H9 (cell line): ENCODE data around the gene DHRSX. TPM values are rescaled to one million over a fixed set of nuclear protein-coding genes. Genes with fewer than 3 reads are reported as not detected.

Experiments used
- DNase-seq: peaks from one replicate; pipeline ENCODE4 v3.0.0-alpha.2; 2017
- H2AFZ ChIP-seq: one replicate; pipeline ENCODE4 v1.6.1; 2013; ENCODE audit warnings: mild to moderate bottlenecking, low read length, control low read depth, moderate library complexity
- H2AK5ac ChIP-seq: 2 replicates; pipeline ENCODE4 v1.6.1; 2013; ENCODE audit warnings: low read length, control low read depth, mixed read lengths; ENCODE audit not compliant: insufficient read length
- H2BK120ac ChIP-seq: one replicate; pipeline ENCODE4 v1.6.1; 2013; ENCODE audit warnings: low read depth, mild to moderate bottlenecking, low read length, control low read depth, inconsistent platforms; ENCODE audit not compliant: poor library complexity, severe bottlenecking
- H2BK12ac ChIP-seq: 2 replicates; pipeline ENCODE4 v1.6.1; 2013; ENCODE audit warnings: low read length, control low read depth, mixed read lengths, low read depth; ENCODE audit not compliant: insufficient read length
- H2BK15ac ChIP-seq: 2 replicates; pipeline ENCODE4 v1.6.1; 2013; ENCODE audit warnings: low read depth, low read length, control low read depth
- H2BK20ac ChIP-seq: one replicate; pipeline ENCODE4 v1.6.1; 2013; ENCODE audit warnings: low read depth, mild to moderate bottlenecking, low read length, control low read depth, inconsistent platforms; ENCODE audit not compliant: poor library complexity, severe bottlenecking
- H2BK5ac ChIP-seq: 2 replicates; pipeline ENCODE4 v1.6.1; 2013; ENCODE audit warnings: low read length, control low read depth, mixed read lengths; ENCODE audit not compliant: insufficient read length
- H3K14ac ChIP-seq: 2 replicates; pipeline ENCODE4 v1.6.1; 2013; ENCODE audit warnings: low read length, control low read depth; ENCODE audit not compliant: insufficient read depth
- H3K18ac ChIP-seq: 2 replicates; pipeline ENCODE4 v1.6.1; 2013; ENCODE audit warnings: low read depth, mild to moderate bottlenecking, mixed read lengths, low read length, control low read depth; ENCODE audit not compliant: insufficient read length
- H3K23ac ChIP-seq: 2 replicates; pipeline ENCODE4 v1.6.1; 2013; ENCODE audit warnings: low read length, control low read depth, mixed read lengths, low read depth; ENCODE audit not compliant: insufficient read length
- H3K23me2 ChIP-seq: 2 replicates; pipeline ENCODE4 v1.6.1; 2013; ENCODE audit warnings: low read depth, mild to moderate bottlenecking, mixed read lengths, low read length, control low read depth; ENCODE audit not compliant: insufficient read length, poor library complexity, severe bottlenecking
- H3K27ac ChIP-seq: 2 replicates; pipeline ENCODE4 v1.5.1; 2013; ENCODE audit warnings: low read length, control low read depth, mixed read lengths, low read depth; ENCODE audit not compliant: insufficient read length
- H3K27me3 ChIP-seq: 2 replicates; pipeline ENCODE4 v1.6.1; 2013; ENCODE audit warnings: low read length, control low read depth, inconsistent platforms; ENCODE audit not compliant: insufficient read depth
- H3K4ac ChIP-seq: 2 replicates; pipeline ENCODE4 v1.6.1; 2013; ENCODE audit warnings: low read depth, mild to moderate bottlenecking, control low read depth, inconsistent platforms, low read length, moderate library complexity
- H3K4me1 ChIP-seq: 2 replicates; pipeline ENCODE4 v1.6.1; 2013; ENCODE audit warnings: low read length, control low read depth, inconsistent platforms; ENCODE audit not compliant: insufficient read depth
- H3K4me2 ChIP-seq: 2 replicates; pipeline ENCODE4 v1.6.1; 2013; ENCODE audit warnings: low read length, control low read depth, mixed read lengths; ENCODE audit not compliant: insufficient read length, insufficient read depth
- H3K56ac ChIP-seq: 2 replicates; pipeline ENCODE4 v1.6.1; 2013; ENCODE audit warnings: low read depth, mild to moderate bottlenecking, mixed read lengths, low read length, control low read depth; ENCODE audit not compliant: insufficient read length
- H3K79me1 ChIP-seq: 2 replicates; pipeline ENCODE4 v1.6.1; 2013; ENCODE audit warnings: low read depth, mild to moderate bottlenecking, moderate library complexity, low read length, control low read depth, inconsistent platforms; ENCODE audit not compliant: insufficient read depth, poor library complexity, severe bottlenecking
- H3K79me2 ChIP-seq: 2 replicates; pipeline ENCODE4 v1.6.1; 2013; ENCODE audit warnings: low read length, control low read depth, inconsistent platforms; ENCODE audit not compliant: insufficient read depth
- H3K9ac ChIP-seq: 2 replicates; pipeline ENCODE4 v1.6.1; 2013; ENCODE audit warnings: low read length, control low read depth, mixed read lengths; ENCODE audit not compliant: insufficient read length; ENCODE audit errors: extremely low read depth
- H3K9me3 ChIP-seq: one replicate; pipeline ENCODE4 v1.6.1; 2013; ENCODE audit warnings: low read depth, low read length, inconsistent platforms; ENCODE audit not compliant: control insufficient read depth
- H3T11ph ChIP-seq: one replicate; pipeline ENCODE4 v1.6.1; 2013; ENCODE audit warnings: mild to moderate bottlenecking, low read length, control low read depth, inconsistent platforms
- H4K20me1 ChIP-seq: one replicate; pipeline ENCODE4 v1.6.1; 2013; ENCODE audit not compliant: control insufficient read depth, insufficient read length, insufficient read depth
- H4K5ac ChIP-seq: 2 replicates; pipeline ENCODE4 v1.6.1; 2013; ENCODE audit warnings: low read depth, mild to moderate bottlenecking, mixed read lengths, low read length, control low read depth; ENCODE audit not compliant: insufficient read length
- H4K8ac ChIP-seq: replicated peaks from 2 replicates; pipeline ENCODE4 v1.6.1; 2013; ENCODE audit warnings: low read length, control low read depth, mixed read lengths, low read depth; ENCODE audit not compliant: insufficient read length
- H4K91ac ChIP-seq: 2 replicates; pipeline ENCODE4 v1.6.1; 2013; ENCODE audit warnings: low read depth, mild to moderate bottlenecking, moderate library complexity, mixed read lengths, low read length, control low read depth; ENCODE audit not compliant: insufficient read length
- H3K27ac Mint-ChIP-seq, 3 experiments: 2 replicates in 2 of 3; 3 replicates in 1 of 3; pipeline ENCODE4 v1.8.0; 2020 to 2021; ENCODE audit warnings: mixed read lengths in 3 of 3, mild to moderate bottlenecking in 1 of 3, moderate library complexity in 1 of 3
- H3K27me3 Mint-ChIP-seq: 2 replicates; pipeline ENCODE4 v1.8.0; 2021; ENCODE audit warnings: low read depth, mild to moderate bottlenecking, moderate library complexity, mixed read lengths
- H3K36me3 Mint-ChIP-seq, 3 experiments: 2 replicates in 2 of 3; 3 replicates in 1 of 3; pipeline ENCODE4 v1.8.0; 2020 to 2021; ENCODE audit warnings: low read depth in 3 of 3, mixed read lengths in 3 of 3; ENCODE audit not compliant: insufficient read depth in 1 of 3
- H3K4me1 Mint-ChIP-seq, 2 experiments: 2 replicates each; pipeline ENCODE4 v1.8.0; 2020; ENCODE audit warnings: mixed read lengths in 2 of 2
- H3K4me3 Mint-ChIP-seq, 2 experiments: 2 replicates in 1 of 2; 3 replicates in 1 of 2; pipeline ENCODE4 v1.8.0; 2020 to 2021; ENCODE audit warnings: mild to moderate bottlenecking in 2 of 2, mixed read lengths in 2 of 2, moderate library complexity in 1 of 2
- H3K9me3 Mint-ChIP-seq, 2 experiments: 2 replicates in 1 of 2; 3 replicates in 1 of 2; pipeline ENCODE4 v1.8.0; 2020; ENCODE audit warnings: mild to moderate bottlenecking in 2 of 2, mixed read lengths in 2 of 2, moderate library complexity in 1 of 2
- WGBS: extraction: QIAGEN DNeasy Blood & Tissue Kit; methylation state at CpG from one replicate; pipeline ENCODE4 v1.1.7; 2013; ENCODE audit warnings: missing lambda C conversion rate, low lambda C conversion rate, mixed read lengths; ENCODE audit not compliant: insufficient read length; ENCODE audit errors: extremely low coverage; 5-methylcytosine and 5-hydroxymethylcytosine counted together
- total RNA-seq: library from RNA; stranded (reverse); gene quantifications from 2 replicates; pipeline ENCODE4 v1.2.1, GENCODE V29; 2021
- TF ChIP-seq, protein P1 (sequence below): fragments of 200-600 bp; sonication (generic); conservative IDR thresholded peaks from 3 replicates; pipeline ENCODE4 v1.8.0; 2021; ENCODE audit warnings: antibody characterized with exemption, mild to moderate bottlenecking

The DHRSX gene
- total RNA-seq, 1 experiment from 2014 or later = 44.0 TPM

DNA sequence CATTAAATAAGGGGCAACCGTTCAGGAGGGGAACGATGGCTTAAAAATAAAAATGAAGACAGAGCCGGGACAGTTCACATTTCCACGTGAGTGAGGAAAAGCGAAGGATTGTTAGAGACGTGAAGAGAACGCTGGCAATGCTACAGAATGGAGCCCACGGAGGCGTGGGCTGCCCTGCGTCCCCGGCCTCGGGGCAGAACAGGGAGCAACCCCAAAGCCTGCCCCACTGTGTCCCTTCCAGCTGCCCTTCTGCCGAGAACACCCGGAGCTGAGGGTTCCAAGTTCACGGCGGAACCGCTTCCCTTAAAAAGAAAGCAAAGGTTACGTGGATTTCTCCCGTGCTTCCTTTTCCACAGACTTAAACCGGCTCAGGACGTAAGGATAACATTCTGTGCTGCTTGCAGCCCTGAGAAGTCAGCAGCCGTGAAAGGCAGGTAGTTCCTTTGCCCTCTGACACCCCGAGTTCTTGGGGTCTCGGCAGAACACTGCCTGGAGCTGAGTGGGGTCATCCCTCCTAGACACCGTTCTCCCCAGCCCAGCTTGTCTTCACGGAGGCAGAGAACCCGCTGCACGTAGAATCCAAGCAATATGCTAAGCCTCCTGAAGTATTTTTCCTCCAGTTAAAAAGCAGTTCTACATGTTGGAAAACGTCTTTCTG is 14.2 kb downstream of the DHRSX start:
- Histone ChIP-seq H4K20me1 (no peaks in the 10 kb centered on the region), H3K9me3 (no peaks in the 10 kb centered on the region), H3T11ph (no peak overlapping the region), H3K79me2 (peaks cover 4% of the 10 kb centered on the region; the same call in 1 of the 2 replicates), H3K56ac (no peak overlapping the region), H2AFZ (no peak overlapping the region), H4K8ac (no peak overlapping the region), H2BK5ac (peak overlapping the region; percentile 23), H3K23ac (no peak overlapping the region), H2BK20ac (no peak overlapping the region), H3K4ac (no peak overlapping the region), H3K27me3 (no peaks in the 10 kb centered on the region), H3K4me1 (peaks cover 3% of the 10 kb centered on the region), H3K18ac (no peak overlapping the region), H3K14ac (no peak overlapping the region; the same call in 1 of the 2 replicates), H2BK120ac (no peak overlapping the region), H4K91ac (no peak overlapping the region), H4K5ac (no peak overlapping the region), H2BK15ac (no peak overlapping the region), H3K23me2 (peaks cover 3% of the 10 kb centered on the region), H3K27ac (no peak overlapping the region), H2BK12ac (no peak overlapping the region), H3K9ac (no peak overlapping the region), H2AK5ac (no peak overlapping the region), H3K79me1 (no peaks in the 10 kb centered on the region), H3K4me2 (no peak overlapping the region)
- peaks cover 36 to 38% of the 10 kb centered on the region in 2 experiments for H3K4me1 Mint-ChIP-seq
- DNase-seq = no peak
- no peaks in the 10 kb centered on the region for H3K27me3 Mint-ChIP-seq
- no peaks in the 10 kb centered on the region for H3K9me3 Mint-ChIP-seq
- H3K4me3 Mint-ChIP-seq = no peak overlapping the region; a peak in 1 of 5 replicates
- TF ChIP-seq, protein P1, sequence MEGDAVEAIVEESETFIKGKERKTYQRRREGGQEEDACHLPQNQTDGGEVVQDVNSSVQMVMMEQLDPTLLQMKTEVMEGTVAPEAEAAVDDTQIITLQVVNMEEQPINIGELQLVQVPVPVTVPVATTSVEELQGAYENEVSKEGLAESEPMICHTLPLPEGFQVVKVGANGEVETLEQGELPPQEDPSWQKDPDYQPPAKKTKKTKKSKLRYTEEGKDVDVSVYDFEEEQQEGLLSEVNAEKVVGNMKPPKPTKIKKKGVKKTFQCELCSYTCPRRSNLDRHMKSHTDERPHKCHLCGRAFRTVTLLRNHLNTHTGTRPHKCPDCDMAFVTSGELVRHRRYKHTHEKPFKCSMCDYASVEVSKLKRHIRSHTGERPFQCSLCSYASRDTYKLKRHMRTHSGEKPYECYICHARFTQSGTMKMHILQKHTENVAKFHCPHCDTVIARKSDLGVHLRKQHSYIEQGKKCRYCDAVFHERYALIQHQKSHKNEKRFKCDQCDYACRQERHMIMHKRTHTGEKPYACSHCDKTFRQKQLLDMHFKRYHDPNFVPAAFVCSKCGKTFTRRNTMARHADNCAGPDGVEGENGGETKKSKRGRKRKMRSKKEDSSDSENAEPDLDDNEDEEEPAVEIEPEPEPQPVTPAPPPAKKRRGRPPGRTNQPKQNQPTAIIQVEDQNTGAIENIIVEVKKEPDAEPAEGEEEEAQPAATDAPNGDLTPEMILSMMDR = no peak
- WGBS = no CpG with 5 or more reads among the region's 29 CpGs
- peaks cover 39 to 57% (median 53%) of the 10 kb centered on the region in 3 experiments; a peak in 6 of 7 replicates for H3K36me3 Mint-ChIP-seq
- H3K27ac Mint-ChIP-seq = peak overlapping the region; percentile 75 to 96 (median 91); a peak in 6 of 7 replicates
